Activated CD4-positive, alpha-beta T cell treated with anti-CD3 and anti-CD28 coated beads, Interleukin-2, amount 50 U/mL, for 4 hours (primary cell): ENCODE results near the gene CCDC116.
"Not testable (repeated sequence)": the region's sequence is repeated elsewhere in the genome, so short reads cannot be mapped to it uniquely, and the experiment has no call there.

Source experiments
- DNase-seq, 2 experiments: peaks; one replicate each; pipeline ENCODE4 v3.0.0-alpha.2; 2020

Gene CCDC116

DNA sequence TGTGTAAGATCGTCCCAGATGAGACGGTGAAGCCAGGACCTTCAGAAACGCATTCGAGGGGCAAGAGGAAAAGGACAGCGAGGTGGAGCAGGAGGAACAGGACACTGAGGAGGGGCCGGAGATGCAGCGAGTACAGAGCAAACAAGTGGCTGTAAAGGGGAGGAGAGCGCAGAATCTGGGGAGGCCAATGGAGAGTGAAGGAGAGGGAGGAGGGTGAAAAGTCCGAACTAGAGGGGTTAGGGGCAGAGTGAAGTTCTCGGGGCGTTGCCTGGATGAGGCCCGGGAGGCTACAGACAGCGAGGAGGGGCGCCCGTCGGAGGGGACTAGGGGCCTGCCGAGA, 24.4 kb downstream of the CCDC116 start:
- DNase-seq: no peak

DNA sequence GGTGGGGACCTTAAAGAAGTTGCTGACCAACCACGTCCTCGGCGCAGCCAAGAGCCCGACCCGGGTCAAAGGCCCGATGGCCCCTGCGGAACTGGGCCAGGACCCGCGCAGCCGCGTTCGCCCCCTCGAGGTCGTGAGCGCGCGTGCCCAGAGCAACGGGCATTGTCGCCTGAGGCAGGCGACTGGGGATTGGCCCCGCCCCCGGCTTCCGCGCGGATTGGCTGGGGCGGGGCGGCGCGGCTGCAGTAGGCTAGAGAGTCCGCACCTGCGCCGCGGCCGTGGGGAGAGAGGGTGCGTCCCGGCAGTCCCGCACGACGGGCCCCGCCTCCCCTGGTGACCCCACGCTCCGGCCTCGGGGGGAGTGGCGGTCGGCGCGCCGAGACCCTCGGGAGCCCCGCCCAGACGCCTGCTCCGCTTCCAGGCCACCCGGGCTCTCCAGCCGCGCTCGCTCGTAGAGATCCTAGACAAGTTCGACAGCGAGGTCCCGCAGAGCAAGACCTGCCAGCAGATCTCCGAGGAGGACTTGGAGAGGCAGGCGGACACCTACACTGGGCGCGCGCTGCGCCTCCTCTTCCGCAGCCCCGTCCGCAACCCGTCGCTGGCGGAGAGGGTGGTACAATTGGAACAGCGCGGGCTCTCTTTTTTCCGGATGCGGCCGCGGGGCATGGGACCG, 24.9 kb downstream of the CCDC116 start:
- DNase-seq: peak; percentile 58 to 60

DNA sequence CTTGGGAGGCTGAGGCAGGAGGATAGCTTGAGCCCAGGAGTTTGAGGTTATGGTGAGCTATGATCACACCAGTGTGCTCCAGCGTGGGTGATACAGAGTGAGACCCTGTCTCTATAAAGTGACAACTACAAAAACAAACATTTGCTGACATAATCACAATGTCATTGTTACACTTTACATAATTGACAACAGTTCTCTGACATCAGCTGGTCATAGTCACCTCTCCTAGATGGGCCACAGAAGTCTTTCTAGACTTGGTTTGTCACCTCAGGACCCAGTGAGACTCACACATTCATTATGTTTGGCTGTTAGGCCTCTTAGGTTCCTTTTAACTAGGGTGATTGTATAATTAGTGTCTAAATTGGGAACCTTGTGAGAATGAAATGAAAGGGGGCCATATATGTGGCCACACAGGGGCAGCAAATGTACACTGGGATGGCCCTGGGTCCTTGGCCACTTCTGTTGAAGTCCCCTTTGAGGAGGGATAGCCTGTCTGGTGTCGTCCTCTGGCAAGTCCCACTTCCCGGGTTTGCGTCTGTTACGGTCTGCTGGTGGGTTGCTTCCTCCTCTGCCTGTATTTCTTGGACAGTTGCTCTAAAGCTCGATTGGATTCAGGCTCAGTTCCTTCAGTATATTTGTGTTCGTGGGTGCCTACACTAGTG, 27.4 kb downstream of the CCDC116 start:
- DNase-seq: no peak

DNA sequence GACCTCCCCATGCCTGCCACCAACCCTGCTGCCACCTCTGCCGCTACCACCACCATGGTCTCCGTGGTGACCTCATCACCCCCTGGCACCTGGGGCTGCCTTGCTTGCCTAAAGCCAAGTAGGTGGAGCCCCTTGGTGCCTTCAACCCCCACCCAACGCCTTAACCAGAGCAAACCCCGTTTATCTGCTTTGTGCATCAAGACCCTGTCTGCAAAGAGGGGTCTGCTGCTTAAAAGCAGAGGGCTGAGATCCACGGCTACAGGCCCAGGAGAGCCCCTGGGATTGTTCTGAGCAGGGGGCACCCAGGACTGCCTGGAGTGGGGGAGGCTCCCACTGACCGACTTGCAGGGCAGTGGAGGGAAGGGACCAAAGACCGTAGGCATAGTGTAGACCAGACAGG, 28.3 kb downstream of the CCDC116 start:
- DNase-seq: no peak

DNA sequence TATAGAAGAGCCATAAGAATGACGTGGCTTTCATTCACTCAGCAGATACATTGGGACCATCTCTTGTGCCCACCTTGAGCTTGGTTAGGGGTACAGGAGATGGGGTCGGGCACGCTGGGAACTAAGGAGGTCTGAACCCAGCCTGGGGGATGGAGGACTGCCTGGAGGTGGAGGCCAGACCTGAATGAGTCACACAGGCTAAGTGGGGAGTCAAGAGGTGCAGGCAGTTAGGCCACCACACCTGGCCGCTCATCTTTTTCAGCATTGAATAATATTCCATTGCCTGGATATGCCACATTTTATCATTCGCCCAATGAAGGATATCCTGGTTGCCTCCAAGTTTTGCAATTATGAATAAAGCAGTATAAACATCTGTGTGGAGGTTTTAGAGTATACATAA, 29.4 kb downstream of the CCDC116 start:
- no peak for DNase-seq

DNA sequence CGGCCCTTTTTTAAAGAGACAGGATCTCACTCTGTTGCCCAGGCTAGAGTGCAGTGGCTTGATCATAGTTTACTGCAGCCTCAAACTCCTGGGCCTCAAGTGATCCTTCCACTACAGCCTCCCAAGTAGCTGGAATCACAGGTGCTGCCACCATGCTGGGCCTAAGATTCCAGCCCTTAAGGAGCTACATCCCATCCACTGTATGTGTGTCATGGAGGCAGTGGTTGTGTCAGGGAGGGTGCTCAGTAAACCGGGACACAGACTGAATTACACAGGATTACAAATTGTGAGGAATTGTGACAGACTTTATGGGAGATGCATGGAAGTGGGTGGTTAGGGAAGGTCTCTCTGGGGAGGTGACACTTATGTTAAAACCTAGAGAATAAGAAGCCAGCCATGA, 31.2 kb downstream of the CCDC116 start:
- no peak for DNase-seq

DNA sequence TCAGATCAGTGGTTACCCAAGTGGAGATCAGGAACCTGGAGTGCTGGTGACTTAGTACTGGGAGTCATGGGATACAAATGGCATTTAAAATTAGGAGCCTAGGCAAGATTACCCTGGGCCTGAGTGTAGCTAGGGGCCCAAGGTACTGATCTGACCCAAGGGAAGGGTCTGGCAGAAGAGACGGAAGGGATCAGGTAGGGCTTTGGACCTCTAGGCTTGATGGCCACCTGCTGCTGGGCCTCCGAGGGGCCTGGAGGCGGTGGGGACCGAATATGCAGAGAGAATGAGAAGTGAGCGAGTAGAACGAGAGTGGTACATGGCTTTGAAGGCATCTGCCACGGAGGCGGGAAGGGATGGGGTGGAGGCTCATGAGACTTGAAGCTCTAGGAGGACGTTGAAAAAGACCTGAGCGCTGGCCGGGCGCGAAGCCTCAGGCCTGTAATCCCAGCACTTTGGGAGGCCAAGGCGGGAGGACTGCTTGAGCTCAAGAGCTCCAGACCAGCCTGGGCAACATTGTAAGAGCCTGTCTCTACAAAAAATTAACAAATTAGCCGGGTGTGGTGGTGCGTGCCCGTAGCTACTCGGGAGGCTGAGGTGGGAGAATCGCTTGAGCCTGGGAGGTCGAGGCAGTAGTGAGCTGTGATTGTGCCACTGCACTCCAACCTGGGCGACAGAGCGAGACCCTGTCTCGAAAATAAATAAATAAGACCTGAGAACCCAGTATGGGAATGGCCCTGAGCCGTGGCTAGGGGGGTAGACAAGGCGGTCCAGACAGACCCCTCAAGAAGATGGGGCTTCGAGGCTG, 32.7 kb downstream of the CCDC116 start:
- no peak for DNase-seq

DNA sequence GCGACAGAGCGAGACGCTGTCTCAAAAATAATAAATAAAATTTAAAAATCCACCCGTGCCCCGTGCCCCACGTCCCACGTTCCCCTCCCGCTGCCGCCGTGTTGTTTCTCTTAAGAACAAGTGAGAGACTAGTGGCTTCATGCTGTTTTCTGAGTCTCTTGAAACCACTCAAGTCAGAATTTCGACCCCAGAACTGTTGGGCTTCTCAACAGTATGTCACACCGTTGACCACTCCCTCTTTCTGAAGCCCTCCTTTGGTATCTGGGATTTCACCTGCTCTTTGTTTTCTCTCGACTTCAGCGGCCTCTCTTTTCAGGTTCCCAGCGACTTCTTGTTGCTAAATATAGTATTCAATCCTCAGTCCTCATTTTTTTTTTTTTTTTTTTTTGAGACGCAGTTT, 34.2 kb downstream of the CCDC116 start:
- DNase-seq: no peak

DNA sequence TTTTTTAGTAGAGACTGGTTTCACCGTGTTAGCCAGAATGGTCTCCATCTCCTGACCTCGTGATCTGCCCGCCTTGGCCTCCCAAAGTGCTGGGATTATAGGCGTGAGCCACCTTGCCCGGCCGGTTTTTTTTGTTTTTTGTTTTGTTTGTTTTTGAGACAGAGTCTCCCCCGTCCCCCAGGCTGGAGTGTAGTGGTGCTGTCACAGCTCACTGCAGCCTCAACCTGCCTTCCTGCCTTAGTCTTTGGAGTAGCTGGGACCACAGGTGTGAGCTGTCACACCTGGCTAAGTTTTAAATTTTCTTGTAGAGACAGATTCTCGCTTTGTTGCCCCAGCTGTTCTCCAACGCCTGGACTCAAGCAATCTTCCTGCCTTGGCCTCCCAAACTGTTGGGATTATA, 36.5 kb downstream of the CCDC116 start:
- no peak for DNase-seq

DNA sequence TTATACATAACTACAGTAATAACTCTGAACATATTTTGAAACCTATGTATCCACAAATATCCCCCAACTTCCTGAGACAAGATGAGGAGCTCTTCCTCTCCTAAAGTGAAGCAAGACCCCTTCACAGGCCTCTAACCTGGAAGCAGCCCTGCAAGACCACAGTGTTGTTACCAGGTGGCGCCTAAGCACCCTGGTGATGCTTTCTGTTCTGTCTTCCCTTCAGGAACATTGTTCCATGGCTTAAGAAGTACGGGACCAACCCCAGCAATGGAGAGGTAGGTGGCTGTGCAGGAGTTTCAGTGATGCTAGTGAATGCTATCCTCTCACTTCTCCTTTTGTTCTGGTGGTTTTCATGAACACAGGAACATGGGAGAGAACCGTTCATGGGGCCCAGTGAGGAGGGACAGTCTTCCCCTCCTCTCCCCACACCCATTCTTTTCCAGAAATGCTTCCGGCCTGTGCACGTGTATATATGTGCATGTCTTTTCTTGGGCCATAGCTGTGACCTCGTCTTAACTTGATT, 39.6 kb downstream of the CCDC116 start:
- DNase-seq: no peak

DNA sequence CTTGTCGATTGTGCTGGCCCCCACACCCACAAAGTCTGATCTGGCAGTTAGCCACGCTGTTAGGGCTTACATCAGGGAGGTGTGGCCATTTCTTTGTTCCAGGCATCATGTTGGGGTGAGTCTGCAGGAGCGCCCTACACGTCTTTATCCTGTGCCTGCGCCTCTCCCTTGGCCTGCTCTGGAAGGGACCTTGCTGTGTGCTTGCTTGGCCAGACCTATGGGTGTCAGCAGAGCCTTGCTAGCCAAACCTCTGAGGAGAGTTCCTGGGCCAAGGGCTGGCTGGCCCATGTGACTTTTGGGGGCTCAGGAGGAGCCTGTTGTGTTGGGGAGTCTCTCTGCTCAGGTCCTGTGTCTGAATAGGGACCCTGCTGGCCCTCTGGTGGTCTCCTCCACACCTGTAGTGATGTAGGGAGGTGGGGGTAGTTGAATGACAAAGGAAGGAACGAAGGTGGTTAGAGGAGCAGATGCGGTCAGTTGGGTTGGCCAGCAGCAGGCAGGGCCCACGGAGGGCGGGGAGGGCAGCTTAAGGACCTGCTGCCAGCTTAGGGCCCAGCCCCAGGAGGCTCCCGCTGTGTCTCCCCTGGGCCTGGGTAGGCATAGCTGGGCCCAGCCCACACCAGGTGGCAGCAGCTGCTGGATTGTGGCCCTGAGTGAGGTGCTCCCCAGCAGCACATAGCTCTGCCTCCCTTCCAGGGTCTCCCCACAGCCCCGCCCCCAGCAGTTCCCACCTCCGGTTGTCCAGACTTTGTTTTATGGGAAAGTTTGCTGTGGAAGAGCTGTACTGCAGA, 41.2 kb downstream of the CCDC116 start:
- no peak for DNase-seq

DNA sequence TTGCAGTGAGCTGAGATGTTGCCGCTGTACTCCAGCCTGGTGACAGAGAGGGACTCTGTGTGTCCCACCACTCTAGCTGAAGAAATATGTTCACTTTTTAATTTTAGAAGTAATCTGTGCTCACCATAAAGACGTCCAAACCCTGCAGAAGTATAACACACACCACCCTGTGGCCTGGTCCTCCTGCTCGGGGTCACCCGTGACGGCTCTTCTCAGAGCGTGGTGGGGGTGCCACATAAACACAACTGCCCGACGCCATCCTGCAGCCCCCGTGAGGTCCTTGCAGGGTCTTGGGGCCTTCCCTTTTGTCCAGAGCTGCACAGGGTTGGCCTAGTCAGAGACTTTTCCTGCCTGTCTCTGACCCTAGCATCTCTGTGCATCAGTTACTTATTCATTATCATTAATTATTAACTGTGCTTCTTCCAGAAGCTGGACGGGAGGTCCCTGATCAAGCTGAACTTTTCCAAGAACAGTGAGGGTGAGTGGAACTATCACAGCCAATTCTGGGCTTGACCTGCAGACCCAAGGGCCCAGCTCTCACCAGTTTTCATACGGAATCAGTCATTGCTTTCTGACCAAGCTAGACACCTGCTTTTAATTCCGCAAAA, 42.2 kb downstream of the CCDC116 start:
- no peak for DNase-seq

DNA sequence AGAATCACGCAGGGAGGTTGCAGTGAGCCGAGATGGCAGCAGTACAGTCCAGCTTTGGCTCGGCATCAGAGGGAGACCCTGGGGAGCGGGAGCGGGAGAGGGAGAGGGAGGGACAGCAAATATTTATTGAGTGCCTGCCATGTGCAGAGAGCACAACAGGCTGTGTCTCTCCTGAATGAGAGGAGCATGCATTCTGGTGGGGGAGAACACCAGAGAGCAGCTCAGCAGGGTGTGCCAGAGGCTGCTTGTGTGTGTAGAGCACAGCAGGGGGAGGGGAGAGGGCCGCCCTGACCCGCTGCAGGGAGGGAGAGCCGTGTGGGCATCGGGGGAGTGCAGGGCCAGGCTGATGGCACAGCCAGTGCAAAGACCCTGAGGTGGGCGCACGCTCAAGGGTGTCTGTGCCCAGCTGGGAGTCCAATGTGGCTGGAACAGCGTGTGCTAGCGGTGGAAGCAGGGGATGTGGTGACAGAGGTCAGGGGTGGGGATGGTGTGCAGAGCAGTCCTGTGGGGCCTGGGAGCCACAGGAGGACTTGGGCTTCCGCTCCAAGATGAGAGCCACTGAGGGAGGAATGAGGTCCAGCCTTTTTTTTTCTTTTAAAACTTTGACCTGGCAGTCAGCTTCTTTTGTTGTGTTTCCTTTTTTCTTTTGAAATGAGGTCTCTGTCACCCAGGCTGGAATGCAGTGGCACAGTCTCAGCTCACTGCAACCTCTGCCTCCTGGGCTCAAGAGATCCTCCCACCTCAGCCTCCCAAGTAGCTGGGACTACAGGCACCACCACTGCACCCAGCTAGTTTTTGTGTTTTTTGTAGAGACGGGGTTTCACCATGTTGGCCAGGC, 45.3 kb downstream of the CCDC116 start:
- no peak for DNase-seq

DNA sequence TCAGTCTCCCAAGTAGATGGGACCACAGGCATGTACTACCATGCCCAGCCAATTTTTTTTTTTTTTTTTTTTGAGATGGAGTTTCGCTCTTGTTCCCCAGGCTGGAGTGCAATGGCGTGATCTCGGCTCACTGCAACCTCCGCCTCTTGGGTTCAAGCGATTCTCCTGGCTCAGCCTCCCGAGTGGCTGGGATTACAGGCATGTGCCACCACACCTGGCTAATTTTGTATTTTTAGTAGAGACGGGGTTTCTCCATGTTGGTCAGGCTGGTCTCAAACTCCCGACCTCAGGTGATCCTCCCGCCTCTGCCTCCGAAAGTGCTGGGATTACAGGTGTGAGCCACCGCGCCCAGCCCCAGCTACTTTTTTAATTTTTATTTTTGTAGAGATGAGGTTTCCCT, 46.3 kb downstream of the CCDC116 start:
- DNase-seq: not testable (repeated sequence)

DNA sequence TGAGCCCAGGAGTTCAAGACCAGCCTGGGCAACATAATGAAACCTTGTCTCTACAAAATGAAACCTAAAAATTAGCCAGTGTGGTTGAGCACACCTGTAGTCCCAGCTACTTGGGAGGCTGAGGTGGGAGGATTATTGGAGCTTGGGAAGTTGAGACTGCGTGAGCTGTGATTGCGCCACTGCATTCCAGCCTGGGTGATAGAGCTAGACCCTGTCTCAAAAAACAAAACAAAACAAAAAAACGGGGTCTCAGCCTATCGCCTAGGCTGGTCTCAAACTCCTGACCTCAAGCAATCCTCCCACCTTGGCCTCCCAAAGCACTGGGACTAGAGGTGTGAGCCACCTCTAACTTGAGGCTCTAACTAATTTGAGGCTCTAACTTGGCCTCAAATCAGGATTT, 46.8 kb downstream of the CCDC116 start:
- DNase-seq: no peak

DNA sequence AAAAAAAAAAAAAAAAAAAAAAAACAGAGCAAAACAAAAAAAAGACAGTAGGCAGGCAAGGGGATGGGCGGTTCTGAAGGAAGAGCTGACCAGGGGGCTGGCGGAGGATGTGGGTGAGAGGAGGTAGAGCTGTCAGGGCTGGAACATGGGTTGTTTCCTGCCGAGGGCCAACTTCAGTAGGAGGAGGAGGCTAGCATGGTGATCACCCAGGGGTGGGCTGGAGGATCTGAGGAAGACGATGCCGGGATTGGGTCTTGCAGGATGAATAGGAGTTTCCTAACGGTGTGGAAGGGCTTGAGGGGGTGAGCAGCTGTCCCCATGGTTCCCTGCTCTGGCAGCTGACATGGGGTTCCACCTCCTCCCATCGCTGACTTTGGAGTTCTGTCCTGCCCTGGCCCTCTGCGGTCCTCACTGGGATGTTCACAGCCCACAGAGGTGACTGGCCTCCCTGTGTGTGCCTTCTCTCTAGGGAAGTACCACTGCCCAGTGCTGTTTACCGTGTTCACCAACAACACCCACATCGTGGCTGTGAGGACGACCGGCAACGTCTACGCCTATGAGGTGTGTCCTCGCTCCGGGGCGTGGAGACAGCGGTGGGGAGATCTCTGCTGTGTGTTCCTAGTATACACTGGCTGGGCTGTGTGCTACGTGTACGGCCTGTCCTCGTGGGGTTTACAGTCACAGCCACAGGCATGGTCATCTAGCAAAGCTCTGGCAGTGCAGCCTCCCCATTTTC, 48.4 kb downstream of the CCDC116 start:
- no peak for DNase-seq

DNA sequence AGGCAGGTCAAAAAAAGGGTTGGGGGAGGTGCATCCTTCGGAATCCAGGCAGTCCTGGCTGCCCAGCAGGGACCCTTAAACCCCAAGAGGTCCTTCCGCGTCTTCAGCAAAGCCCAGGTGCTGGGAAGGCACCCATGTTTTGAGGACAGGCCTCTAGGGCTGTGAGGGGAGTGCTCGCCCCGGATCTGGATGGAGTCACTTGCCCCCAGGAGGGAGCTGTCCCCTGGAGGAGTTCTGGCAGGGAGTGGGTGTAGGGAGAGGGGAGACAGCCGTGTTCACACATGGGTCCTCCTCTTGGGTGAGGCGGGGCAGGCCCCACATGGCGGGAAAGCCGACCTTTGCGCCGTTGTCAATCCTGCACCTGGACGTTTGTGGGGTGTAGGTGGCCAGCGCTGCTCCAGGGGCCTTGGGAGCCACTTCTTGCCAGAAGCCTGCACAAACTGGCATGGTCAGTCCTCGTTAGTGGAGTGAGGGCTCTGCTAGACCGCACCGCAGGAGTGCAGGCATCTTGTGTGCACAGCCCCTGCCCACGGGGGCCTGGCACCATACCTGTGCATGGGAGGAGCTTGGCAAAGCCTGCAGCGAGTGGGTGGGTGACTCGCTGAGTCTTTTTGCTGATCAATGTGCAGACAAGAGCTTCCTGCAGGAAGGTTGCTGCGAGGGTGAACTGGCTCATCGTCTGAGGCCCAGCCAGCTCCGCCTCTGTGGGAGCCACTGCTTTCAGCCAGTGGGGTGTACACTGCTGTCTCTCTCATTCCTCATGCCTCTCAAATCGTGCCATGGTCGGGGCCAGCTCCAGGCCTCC, 49.2 kb downstream of the CCDC116 start:
- no peak for DNase-seq

DNA sequence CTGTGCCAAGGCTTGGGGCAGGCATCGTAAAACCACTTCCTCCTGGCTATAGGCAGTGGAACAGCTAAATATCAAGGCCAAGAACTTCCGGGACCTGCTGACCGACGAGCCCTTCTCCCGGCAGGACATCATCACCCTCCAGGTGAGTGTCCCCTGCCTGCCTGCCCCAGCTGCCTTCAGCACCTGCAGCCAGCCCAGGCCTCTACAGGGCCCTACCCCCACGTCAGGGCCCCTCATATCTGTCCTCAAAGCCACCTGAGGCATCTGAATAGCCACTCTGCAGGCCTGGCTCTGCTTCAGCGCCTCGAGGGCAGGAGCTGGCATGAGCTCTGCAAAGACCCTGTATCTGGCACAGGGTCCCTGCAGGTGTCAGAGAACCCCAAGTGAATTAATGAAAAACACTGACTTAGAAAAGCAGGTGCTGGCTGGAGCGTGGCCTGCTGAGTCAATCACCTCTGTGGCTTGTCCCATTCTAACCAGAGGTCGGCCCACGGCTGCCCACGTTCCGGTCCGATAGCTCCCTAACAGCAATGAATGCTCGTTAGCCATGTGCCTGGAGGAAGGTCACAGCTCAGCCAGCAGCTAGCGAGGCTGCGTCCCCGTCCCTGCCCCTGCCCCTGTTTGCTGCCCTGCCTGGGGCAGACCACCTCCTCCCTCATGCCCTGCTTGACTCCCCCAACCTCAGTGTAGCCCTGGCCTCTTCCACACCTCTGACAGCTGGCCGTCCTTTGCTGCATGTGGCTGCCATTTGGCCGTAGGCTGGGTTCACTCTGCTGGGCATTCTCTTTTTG, 50.0 kb downstream of the CCDC116 start:
- DNase-seq: no peak

DNA sequence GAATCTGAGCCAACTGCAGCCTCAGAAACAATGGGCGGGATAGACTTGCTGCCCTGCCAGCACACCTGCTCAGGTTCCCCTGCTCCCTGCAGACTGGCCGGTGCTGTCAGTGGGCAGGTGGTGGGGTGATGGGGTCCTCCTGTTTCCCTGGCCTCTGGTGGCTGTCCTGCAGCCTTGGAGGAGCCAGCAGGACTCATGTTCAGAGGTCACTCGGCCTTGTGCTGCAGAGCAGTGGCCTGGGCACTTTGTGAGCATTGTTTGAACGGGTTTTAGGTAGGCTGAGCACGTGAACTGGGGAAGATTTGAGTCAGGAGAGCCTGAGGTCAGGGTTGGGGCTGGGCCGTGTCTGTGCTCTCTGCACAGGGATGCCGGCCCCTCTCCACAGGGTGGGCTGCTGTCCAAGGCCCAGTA, 50.8 kb downstream of the CCDC116 start:
- no peak for DNase-seq
